GF-D8 (cell line): ENCODE data around the gene PIP5K1C.
A peak's percentile ranks its signal among the peaks of the same experiment; 100 is the strongest.

Source experiments
- DNase-seq: peaks from one replicate; lab custom pipeline; 2025; lab: John Stamatoyannopoulos, UW

Gene PIP5K1C

DNA sequence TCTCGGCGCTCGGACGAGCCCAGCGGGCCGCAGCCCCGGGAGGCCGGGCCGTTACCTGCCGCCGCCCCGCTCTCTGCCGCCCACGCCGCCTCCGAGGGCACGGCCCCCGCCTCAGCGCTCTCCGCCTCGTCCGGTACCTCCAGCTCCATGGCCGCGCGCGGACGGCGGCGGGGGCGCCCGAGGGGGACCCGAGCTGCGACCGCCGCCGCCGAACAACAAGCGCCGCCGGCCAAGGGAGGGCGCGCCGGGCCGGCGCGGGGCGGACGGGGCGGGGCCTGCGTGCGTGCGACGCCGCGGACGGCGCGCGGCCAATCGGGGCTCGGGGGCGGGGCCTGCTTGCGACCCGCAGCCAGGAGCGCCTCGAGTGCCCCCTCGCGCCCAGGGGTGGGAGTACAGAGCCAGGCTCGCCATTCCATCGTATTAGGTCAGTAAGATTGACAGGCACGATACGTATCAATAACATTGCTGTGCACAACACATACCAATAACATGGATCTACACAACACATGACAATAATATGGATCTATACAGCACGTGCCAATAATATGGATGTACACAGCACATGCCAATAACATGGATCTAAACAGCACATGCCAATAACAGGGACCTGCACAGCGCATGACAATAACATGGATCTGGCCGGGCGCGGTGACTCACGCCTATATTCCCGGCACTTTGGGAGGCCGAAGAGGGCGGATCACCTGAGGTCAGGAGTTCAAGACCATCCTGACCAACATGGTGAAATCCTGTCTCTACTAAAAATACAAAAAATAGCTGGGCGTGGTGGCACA, at the start of gene PIP5K1C:
TSS of gene PIP5K1C (minus strand) at position 227 of the 791 bp plus-strand sequence. CDS start at position 149, 78 bp downstream.
- DNase-seq = peak; percentile 21

DNA sequence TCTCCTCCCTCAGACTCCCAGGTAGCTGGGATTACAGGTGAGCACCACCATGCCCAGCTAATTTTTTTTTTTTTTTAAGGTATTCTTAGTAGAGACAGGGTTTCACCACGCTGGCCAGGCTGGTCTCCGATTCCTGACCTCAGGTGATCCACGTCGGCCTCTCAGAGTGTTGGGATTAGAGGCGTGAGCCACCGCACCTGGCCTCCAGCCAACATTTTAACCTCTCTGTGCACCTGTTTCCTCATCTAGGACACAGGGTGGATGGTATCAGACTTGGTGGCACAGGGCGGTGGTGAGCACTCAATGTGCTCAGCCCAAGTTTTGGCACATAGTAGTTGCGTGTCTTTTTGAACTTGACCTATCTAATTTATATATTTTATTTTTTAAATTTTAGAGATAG, 48.7 kb upstream of the PIP5K1C start:
- no peak for DNase-seq

GRCh38 chr19:3746371-3747056, 46.2 kb upstream of the PIP5K1C start:
- DNase-seq = no peak

DNA sequence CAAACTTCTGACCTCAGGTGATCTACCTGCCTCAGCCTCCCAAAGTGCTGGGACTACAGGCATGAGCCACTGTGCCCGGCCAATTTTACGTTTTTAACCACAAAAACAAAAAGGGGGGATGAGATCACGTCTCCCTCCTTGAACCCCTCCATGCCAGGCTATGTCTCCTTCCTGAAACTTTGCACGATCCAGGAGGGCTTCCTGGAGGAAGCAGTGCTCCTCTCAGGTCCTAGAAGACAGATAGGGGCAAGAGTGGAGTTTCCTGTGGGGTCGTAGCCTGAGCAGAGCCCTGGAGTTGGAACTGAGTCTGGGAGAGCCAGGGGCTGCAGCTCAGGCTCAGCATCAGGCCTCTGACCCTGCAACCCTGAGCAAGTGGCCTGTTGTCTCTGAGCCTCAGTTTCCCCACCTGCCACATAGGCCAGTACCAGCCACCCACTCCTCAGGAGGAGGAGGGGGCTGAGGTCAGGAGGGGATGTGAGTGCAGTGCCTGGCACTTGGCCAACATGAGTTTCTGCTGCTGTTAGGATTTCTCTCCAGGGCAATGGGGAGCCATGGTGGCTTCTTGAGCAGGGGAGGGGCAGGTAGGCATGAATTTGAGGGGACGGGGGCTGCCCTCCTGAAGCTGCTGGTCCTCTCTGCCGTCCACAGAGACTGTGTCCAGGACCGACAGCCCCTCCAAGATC, 45.2 kb upstream of the PIP5K1C start:
- no peak for DNase-seq

DNA sequence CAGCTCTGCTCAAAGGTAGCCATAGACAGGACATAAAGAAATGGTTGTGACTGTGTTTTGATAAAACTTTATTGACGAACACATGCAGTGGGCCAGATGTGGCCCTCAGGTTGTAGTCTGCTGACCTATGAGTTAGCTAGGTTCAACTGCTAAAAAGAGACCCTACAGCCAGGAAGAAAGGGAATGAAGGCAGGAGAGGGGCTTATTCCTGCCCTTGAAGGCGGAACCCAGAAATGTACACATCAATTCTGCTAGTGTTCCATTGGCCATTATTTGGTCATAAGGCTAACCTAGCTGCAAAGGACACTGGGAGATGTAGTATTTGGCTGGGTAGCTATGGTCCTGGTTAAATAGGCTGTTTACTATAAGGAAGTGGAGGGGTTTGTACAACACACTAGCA, 43.2 kb upstream of the PIP5K1C start:
- DNase-seq = no peak

GRCh38 chr19:3740431-3740830, 40.2 kb upstream of the PIP5K1C start:
- DNase-seq = no peak

GRCh38 chr19:3738477-3739220, 38.4 kb upstream of the PIP5K1C start:
- no peak for DNase-seq

- no peak for DNase-seq
These were observed 37.4 kb upstream of the PIP5K1C start for GRCh38 chr19:3737487-3738205.

- DNase-seq = no peak
These were observed 35.9 kb upstream of the PIP5K1C start for GRCh38 chr19:3736106-3736724.

DNA sequence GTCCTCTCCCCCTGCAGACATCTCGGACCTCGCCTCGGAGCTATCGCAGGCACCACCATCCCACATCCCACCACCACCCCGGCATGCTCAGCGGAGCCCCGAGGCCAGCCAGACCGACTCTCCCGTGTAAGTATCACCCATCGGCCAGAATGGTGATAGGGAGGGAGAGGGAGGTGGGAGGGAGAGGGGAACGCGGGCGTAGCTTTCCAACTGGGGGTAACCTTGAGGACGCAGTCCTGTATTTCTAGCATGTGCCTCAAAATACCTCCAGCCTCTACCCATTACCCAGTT, 34.0 kb upstream of the PIP5K1C start:
- DNase-seq = no peak

DNA sequence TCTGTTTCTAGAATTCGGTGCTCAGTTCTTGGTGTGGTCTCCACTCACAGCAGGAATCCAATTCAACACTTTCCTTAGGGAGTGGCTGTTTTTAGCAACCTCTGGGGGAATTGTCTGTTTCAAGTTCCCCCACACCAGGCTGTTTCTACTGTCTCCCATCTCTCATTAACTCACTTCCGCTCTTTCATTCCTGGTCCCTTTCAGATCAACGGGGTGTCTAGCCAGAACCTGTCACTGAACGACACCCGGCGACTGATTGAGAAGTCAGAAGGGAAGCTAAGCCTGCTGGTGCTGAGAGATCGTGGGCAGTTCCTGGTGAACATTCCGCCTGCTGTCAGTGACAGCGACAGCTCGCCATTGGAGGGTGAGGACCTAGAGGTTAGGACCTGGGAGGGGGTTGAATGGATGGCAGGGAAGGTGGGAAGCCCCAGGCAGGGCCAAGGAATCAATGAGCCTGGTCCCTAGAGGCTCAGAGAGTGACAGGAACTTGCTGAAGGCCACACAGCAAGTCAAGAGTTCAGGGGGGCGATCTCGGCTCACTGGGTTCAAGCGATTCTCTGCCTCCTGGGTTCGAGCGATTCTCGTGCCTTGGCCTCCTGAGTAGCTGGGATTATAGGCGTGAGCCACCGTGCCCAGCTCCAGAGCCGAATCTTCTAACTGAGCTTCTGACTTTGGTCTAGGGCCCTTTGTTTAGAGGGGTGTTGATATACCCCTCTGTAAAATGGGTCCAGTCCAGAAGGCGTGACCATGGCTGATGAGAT, 33.5 kb upstream of the PIP5K1C start:
- DNase-seq = no peak

GRCh38 chr19:3732108-3732507, 31.8 kb upstream of the PIP5K1C start:
- no peak for DNase-seq

- no peak for DNase-seq
These were observed 30.2 kb upstream of the PIP5K1C start for GRCh38 chr19:3730457-3730958.

- DNase-seq = no peak
These were observed 25.5 kb upstream of the PIP5K1C start for GRCh38 chr19:3725640-3726310.

GRCh38 chr19:3725121-3725520, 24.9 kb upstream of the PIP5K1C start:
- no peak for DNase-seq

DNA sequence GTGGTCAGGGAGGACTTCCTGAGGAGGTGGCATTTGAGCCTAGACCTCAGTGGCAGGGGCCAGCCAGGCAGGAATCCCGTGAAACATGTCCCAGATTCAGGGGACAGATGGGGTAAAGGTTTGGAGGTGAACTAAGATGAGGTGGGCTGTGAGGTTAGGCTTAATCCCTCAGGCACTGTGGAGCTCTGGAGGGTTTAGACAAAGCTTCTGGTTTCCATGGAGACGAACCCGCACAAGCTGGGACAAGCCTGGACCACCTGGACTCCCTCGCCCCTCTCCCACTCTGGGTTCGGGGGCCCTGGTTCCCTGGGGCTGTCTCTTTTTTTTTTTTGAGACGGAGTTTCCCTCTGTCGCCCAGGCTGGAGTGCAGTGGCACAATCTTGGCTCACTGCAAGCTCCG, 23.6 kb upstream of the PIP5K1C start:
- DNase-seq = no peak

GRCh38 chr19:3723110-3723488, 22.8 kb upstream of the PIP5K1C start:
- DNase-seq = no peak

- DNase-seq = no peak
These were observed 22.3 kb upstream of the PIP5K1C start for GRCh38 chr19:3722443-3723109.

- no peak for DNase-seq
These were observed 21.7 kb upstream of the PIP5K1C start for GRCh38 chr19:3721887-3722442.
